ENCODE data around the gene INVS.
A peak's percentile ranks its signal among the peaks of the same experiment; 100 is the strongest.
"Not testable (repeated sequence)": the region's sequence is repeated elsewhere in the genome, so short reads cannot be mapped to it uniquely, and the experiment has no call there.

The INVS gene

GRCh38 chr9:100125236-100125635 lies 26.2 kb downstream of the INVS start:
- DNase-seq: no peak

- DNase-seq: no peak
These were observed 26.9 kb downstream of the INVS start for GRCh38 chr9:100125910-100126309.

- no peak for DNase-seq
These were observed 27.4 kb downstream of the INVS start for GRCh38 chr9:100126423-100126822.

DNA sequence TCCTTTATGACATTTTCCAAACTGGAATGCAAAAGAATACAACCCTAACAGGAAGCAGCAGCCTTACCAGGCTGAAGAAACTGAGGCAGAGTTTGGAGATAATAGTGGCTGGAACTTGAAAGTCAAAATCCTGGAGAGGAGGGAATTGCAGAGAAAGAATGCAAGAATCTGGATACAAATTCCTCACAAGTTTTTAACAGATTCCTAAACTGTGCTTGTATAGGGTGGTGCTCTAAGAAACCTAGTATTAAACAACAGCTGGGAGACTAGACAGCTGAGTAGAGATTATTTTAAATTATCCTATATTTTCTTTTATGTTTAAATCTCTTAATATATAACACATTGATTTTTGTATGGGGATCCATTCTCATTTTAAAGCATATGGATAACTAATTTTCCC lies 30.7 kb downstream of the INVS start:
- no peak for DNase-seq

GRCh38 chr9:100131216-100131615 lies 32.2 kb downstream of the INVS start:
- no peak for DNase-seq

DNA sequence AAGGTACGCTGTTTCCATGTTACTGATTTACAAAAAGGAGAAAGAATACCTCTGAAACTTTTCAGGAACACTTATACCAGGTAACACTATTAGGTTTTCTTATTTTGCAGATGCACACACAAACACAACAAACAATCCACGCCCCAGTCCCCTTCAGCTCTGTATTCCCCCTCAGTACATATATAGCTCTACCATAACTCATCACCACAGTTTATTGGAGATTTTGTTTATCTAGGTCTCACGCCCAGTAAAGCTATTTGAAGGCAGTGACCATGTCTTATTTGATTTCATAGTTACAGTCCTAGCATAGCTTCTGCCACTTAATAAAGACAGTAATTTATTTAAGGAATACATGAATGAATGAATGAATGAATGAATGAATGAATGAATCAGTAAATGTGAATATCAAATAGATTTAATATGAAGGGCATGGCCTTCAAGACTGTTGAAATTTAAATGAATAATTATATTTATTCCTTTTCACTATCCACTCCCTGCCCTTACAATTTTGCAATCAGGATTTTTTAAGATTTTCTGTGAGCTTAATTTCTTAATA lies 32.9 kb downstream of the INVS start:
- DNase-seq: no peak

- no peak for DNase-seq
These were observed 35.7 kb downstream of the INVS start for GRCh38 chr9:100134731-100135130.

- DNase-seq: not testable (repeated sequence)
These were observed 37.8 kb downstream of the INVS start for GRCh38 chr9:100136799-100137198.

GRCh38 chr9:100140303-100140702 lies 41.3 kb downstream of the INVS start:
- not testable (repeated sequence) for DNase-seq

DNA sequence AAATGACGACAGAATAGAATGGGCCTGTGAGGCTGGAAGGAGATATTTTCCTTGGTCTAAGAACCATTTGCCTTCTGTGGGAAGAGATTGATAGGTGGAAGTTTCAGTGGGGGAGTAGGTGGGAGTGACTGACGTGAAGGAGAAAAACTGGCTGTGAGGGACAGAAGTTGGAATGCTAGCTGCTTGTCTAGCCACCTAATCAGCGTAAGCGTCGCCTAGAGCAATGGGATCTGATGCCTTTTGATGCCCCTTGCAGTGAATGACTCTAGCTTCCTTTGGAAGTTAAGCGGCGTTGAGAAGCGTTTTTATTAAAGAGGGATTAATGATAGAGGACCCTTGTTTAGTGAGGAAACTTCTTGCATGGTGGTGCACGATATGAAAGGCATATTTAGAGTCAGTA lies 42.8 kb downstream of the INVS start:
- not testable (repeated sequence) for DNase-seq

GRCh38 chr9:100145167-100145934 lies 46.3 kb downstream of the INVS start:
- DNase-seq: not testable (repeated sequence)

- not testable (repeated sequence) for DNase-seq
These were observed 46.9 kb downstream of the INVS start for GRCh38 chr9:100145976-100146375.

- DNase-seq: peak in 2 of 56 donors; percentile 3 to 5
These were observed 51.2 kb downstream of the INVS start for GRCh38 chr9:100150214-100150613.

DNA sequence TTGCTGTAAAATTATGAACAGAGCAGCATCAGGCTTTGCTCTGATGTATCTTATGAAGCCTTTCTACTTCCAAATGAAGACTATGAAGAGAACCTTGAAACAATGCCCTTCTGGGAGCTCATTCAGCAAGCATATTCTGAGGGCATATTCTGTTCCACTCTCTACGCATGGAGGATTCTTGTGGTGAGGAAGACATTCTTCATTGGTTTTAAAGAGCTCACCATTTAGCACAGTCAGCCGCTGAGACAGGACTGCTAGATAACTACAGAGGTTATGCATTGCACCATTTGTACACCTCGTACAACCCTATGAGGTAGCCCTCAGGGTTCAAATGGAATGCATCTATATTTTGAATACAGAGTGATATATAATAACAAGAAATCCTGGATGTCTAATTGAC lies 61.0 kb downstream of the INVS start:
- DNase-seq: no peak

- DNase-seq: no peak
These were observed 68.1 kb downstream of the INVS start for GRCh38 chr9:100167176-100167575.

DNA sequence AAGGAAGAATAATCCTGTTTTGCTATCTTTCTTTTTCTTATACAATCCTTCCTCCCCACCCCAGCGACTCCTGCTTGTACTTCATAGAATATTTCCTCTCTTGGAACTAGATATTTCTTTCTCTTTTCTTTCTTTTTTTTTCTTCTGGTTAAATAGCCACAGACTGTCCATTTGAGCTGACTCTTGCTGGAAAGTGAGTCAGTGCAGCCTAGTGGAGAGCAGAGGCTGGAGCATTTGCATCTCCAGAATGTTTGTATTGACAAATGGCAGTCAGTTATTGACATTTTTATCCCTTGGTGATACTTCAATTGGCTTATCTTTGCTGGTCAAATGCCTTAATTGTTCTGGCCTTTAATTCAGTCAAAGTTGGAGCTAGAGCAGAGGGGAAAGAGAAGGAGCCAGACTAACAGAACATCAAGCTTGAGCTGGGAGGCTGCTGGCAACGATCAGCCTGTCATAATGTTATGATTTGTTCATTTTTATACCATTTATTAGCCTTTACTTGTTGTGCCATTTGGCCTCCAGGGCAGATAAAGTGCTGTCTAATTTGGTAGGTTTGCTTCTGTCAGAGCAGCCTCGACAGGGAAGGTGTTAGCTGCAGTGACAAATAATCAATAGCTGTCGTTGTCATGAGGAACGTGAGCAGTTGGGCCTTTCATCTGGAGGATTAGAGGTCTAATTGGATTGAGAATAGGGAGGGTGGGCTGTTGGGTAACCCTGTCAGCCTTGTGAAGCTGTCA lies 69.0 kb downstream of the INVS start:
- DNase-seq: no peak

- DNase-seq: no peak
These were observed 71.0 kb downstream of the INVS start for GRCh38 chr9:100170085-100170484.

DNA sequence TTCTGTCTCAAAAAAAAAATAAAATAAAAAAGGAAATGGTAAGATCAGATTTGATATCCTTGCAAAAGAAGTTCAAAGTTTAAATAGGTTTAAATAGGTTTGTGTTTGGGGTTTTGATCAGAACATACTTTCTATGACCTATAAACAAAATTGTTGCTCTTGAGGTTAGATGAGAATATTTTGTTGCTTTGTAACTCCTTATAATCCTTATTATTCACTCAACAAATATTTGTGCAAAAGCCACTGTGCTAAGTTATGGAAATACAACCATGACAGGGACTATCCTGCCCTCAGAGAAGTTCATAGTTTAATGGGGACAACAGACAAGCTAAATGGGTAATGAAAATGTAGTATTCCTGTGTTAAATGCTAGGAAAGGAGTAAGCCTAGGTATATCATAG lies 71.5 kb downstream of the INVS start:
- DNase-seq: no peak

- no peak for DNase-seq
These were observed 87.3 kb downstream of the INVS start for GRCh38 chr9:100186356-100186755.

GRCh38 chr9:100190339-100190738 lies 91.3 kb downstream of the INVS start:
- no peak for DNase-seq

- DNase-seq: no peak
These were observed 92.2 kb downstream of the INVS start for GRCh38 chr9:100191264-100191663.

GRCh38 chr9:100193078-100193477 lies 94.0 kb downstream of the INVS start:
- DNase-seq: no peak

GRCh38 chr9:100196215-100196614 lies 97.2 kb downstream of the INVS start:
- no peak for DNase-seq

Measured in amygdala (tissue), 56 donors.